NB4 (cell line): ENCODE results near the gene CYP19A1.

Source experiments
- MYC ChIP-seq: IDR thresholded peaks from 2 replicates; pipeline ENCODE4 v1.6.1; 2011; ENCODE audit warnings: low read depth, low read length
- POLR2A ChIP-seq: IDR thresholded peaks from 2 replicates; pipeline ENCODE4 v1.6.1; 2011; ENCODE audit warnings: mild to moderate bottlenecking; ENCODE audit not compliant: insufficient read length; ENCODE audit errors: extremely low read depth
- TF ChIP-seq, protein P1 (sequence below): IDR thresholded peaks from one replicate; pipeline ENCODE4 v1.5.1; 2012; ENCODE audit warnings: low read depth, low read length
- TF ChIP-seq, protein P2 (sequence below): IDR thresholded peaks from 2 replicates; pipeline ENCODE4 v1.6.1; 2011; ENCODE audit warnings: low read depth, low read length

DNA sequence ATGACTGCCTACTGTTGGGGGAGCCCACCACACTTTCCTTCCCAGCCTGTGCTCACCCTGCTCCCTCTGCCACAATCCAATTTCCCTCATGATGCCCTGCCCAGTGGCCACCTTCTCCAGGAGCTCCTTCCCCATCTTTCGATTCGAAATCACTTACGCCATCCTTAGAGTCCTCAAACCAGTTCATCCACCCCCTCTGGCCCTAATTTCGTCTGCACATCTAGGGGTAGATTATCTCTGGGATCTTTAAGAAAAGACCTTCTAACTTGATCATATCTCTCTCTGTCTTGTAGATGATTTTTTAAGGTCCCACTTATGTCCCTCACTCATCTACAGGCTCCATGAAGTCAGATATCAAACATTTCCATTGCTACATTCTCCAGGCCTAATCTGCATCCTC is 17.1 kb downstream of the CYP19A1 start:
- TF ChIP-seq, protein P1, sequence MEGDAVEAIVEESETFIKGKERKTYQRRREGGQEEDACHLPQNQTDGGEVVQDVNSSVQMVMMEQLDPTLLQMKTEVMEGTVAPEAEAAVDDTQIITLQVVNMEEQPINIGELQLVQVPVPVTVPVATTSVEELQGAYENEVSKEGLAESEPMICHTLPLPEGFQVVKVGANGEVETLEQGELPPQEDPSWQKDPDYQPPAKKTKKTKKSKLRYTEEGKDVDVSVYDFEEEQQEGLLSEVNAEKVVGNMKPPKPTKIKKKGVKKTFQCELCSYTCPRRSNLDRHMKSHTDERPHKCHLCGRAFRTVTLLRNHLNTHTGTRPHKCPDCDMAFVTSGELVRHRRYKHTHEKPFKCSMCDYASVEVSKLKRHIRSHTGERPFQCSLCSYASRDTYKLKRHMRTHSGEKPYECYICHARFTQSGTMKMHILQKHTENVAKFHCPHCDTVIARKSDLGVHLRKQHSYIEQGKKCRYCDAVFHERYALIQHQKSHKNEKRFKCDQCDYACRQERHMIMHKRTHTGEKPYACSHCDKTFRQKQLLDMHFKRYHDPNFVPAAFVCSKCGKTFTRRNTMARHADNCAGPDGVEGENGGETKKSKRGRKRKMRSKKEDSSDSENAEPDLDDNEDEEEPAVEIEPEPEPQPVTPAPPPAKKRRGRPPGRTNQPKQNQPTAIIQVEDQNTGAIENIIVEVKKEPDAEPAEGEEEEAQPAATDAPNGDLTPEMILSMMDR, result no peak
- no peak for TF ChIP-seq POLR2A
- TF ChIP-seq, protein P2, sequence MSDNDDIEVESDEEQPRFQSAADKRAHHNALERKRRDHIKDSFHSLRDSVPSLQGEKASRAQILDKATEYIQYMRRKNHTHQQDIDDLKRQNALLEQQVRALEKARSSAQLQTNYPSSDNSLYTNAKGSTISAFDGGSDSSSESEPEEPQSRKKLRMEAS, result no peak
- TF ChIP-seq MYC, result no peak
